Gastrocnemius medialis (tissue), 4 donors: ENCODE measurements around the gene NKD1. TPM values are rescaled to one million over a fixed set of nuclear protein-coding genes. Genes with fewer than 3 reads are reported as not detected.

ENCODE experiments used
- ATAC-seq, 2 donors: fragments of 150-250 bp; one replicate each; pipeline ENCODE4 v1.9.1; 2016
- DNase-seq, 2 donors: peaks; one replicate each; pipeline ENCODE4 v3.0.0-alpha.2; 2019
- H3K27ac ChIP-seq, 4 donors: fragments of 200-600 bp; sonication (generic); 1 replicate in 1 of 4; 2 replicates in 3 of 4; pipeline ENCODE4 v1.5.1; 2016 to 2018; ENCODE audit warnings: mild to moderate bottlenecking in 2 of 4, moderate library complexity in 1 of 4
- H3K27me3 ChIP-seq, 3 donors: fragments of 200-600 bp; sonication (generic) in 2 of 3; 1 replicate in 1 of 3; 2 replicates in 2 of 3; pipeline versions ENCODE4 v1.5.1 to v1.6.0; 2016 to 2019; ENCODE audit warnings: mild to moderate bottlenecking in 1 of 3, moderate library complexity in 1 of 3
- H3K36me3 ChIP-seq, 2 donors: fragments of 200-600 bp; sonication (generic) in 1 of 2; one replicate each; pipeline ENCODE4 v1.5.1; 2017 to 2018
- H3K4me1 ChIP-seq, 2 donors: fragments of 200-600 bp; sonication (generic) in 1 of 2; one replicate each; pipeline ENCODE4 v1.5.1; 2016 to 2017; ENCODE audit warnings: mild to moderate bottlenecking in 2 of 2
- H3K4me3 ChIP-seq, 4 donors: fragments of 200-600 bp; sonication (generic) in 3 of 4; 1 replicate in 1 of 4; 2 replicates in 3 of 4; pipeline ENCODE4 v1.5.1; 2016 to 2019; ENCODE audit warnings: mild to moderate bottlenecking in 2 of 4
- H3K9me3 ChIP-seq, 3 donors: fragments of 200-600 bp; sonication (generic) in 2 of 3; 1 replicate in 1 of 3; 2 replicates in 2 of 3; pipeline ENCODE4 v1.5.1; 2016 to 2019
- POLR2A ChIP-seq, 2 donors: fragments of 450-650 bp; IDR thresholded peaks; one replicate each; pipeline ENCODE4 v1.6.1; 2017; ENCODE audit warnings: antibody characterized with exemption in 2 of 2, mild to moderate bottlenecking in 2 of 2, moderate library complexity in 2 of 2
- in situ Hi-C, 4 donors: fragments of 200-750 bp; cut with MboI; loops; one replicate each; pipeline versions ENCODE4 v1.15.0 to v1.8.0; 2017; ENCODE audit warnings: low sequenced_read_pairs in 4 of 4
- intact Hi-C: fragments of 100-400 bp; cut with DNase I; formaldehyde crosslinking; loops from one replicate; pipeline ENCODE4 v1.15.1; 2023; ENCODE audit warnings: low total_unique reads
- total RNA-seq, 4 donors: library from RNA; depleted of rRNA; stranded (reverse); fragments of >200 nt; gene quantifications; one replicate each; pipeline versions ENCODE4 v1.1.0 to v1.2.3, GENCODE V29; 2016
- TF ChIP-seq, protein P1 (sequence below), 5 experiments: fragments of 450-650 bp in 3 of 5; fragments of 200-600 bp in 2 of 5; sonication (generic) in 2 of 5; IDR thresholded peaks in 4 of 5; conservative IDR thresholded peaks in 1 of 5; 1 replicate in 4 of 5; 2 replicates in 1 of 5; pipeline ENCODE4 v1.5.1; 2016 to 2019; ENCODE audit warnings: antibody characterized with exemption in 5 of 5, mild to moderate bottlenecking in 3 of 5, moderate library complexity in 3 of 5

Gene NKD1
- total RNA-seq, 4 donors from 2014 or later = 0.10 to 0.75 (median 0.19) TPM

DNA sequence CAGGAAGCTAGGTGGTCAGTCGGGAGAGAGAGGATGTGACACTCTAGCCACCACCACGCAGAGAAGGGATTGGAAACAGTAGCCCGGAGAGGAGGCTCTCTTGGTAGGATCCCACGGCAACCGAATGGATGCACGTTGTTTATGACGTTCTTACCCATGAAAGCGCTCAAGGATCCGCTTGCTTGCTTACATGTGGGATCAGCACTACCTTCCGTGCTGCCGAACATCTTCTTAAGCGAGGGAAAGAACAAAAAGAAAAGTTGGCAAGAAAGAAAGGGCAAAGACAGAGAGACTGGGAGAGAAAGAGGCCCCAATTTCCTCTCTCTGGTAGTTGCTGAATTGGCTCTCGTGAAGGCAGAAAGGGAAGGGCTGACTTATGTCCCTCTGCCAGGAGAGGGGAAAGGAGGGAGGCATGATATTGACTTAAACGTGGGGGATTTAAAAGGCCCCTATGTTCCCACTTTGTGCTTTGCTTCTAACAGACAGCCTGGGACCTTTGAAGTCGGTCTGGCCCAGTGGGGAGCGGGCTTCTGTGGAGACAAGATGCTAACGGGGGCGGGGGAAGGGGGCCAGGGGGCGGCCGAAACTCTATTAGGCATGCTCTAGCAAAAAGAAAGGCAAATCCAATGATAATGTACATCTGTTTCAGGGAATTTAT is 97.5 kb downstream of the NKD1 start:
- no peaks in the 10 kb centered on the region for H3K27me3 ChIP-seq
- no peak for DNase-seq
- H3K36me3 ChIP-seq = no peaks in the 10 kb centered on the region
- intact Hi-C loops = no loop called here
- no peaks in the 10 kb centered on the region for H3K9me3 ChIP-seq
- no peaks in the 10 kb centered on the region for H3K4me1 ChIP-seq
- H3K4me3 ChIP-seq = no peak overlapping the region
- no peak overlapping the region for H3K27ac ChIP-seq
- no peak for ATAC-seq
- TF ChIP-seq, protein P1, sequence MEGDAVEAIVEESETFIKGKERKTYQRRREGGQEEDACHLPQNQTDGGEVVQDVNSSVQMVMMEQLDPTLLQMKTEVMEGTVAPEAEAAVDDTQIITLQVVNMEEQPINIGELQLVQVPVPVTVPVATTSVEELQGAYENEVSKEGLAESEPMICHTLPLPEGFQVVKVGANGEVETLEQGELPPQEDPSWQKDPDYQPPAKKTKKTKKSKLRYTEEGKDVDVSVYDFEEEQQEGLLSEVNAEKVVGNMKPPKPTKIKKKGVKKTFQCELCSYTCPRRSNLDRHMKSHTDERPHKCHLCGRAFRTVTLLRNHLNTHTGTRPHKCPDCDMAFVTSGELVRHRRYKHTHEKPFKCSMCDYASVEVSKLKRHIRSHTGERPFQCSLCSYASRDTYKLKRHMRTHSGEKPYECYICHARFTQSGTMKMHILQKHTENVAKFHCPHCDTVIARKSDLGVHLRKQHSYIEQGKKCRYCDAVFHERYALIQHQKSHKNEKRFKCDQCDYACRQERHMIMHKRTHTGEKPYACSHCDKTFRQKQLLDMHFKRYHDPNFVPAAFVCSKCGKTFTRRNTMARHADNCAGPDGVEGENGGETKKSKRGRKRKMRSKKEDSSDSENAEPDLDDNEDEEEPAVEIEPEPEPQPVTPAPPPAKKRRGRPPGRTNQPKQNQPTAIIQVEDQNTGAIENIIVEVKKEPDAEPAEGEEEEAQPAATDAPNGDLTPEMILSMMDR (IDR thresholded peaks at IDR 0.05 in 4 of 5, conservative IDR thresholded peaks at IDR 0.05 in 1 of 5) = no peak
- no peak for TF ChIP-seq POLR2A (IDR thresholded peaks at IDR 0.05)
- in situ Hi-C loops = no loop called here

DNA sequence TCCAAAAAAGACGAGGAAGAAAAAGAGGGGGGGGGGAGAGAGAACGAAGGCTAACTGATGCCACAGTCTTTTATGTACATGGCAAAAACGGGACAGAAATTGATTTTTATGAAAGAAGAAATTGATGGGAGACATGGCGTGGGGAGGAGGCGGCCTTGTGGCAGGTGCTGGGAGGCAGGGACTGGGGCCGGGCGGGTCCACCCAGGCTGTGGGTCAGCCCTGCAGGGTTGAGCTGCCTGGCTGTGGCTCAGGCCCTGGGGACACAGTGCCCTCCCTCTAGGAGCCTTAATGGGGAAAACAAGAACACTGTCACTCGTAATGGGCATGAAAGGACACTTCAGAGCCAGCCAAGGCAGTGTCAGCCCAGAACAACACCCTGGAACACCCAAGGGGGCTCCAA is 98.1 kb downstream of the NKD1 start:
- Histone ChIP-seq H3K4me1 (no peaks in the 10 kb centered on the region), H3K27ac (no peak overlapping the region), H3K9me3 (no peaks in the 10 kb centered on the region), H3K27me3 (no peaks in the 10 kb centered on the region), H3K4me3 (no peak overlapping the region), H3K36me3 (no peaks in the 10 kb centered on the region)
- in situ Hi-C loops = no loop called here
- no peak for DNase-seq
- ATAC-seq = no peak
- TF ChIP-seq, protein P1 (IDR thresholded peaks at IDR 0.05 in 4 of 5, conservative IDR thresholded peaks at IDR 0.05 in 1 of 5) = no peak
- no peak for TF ChIP-seq POLR2A (IDR thresholded peaks at IDR 0.05)
- intact Hi-C loops = no loop called here

DNA sequence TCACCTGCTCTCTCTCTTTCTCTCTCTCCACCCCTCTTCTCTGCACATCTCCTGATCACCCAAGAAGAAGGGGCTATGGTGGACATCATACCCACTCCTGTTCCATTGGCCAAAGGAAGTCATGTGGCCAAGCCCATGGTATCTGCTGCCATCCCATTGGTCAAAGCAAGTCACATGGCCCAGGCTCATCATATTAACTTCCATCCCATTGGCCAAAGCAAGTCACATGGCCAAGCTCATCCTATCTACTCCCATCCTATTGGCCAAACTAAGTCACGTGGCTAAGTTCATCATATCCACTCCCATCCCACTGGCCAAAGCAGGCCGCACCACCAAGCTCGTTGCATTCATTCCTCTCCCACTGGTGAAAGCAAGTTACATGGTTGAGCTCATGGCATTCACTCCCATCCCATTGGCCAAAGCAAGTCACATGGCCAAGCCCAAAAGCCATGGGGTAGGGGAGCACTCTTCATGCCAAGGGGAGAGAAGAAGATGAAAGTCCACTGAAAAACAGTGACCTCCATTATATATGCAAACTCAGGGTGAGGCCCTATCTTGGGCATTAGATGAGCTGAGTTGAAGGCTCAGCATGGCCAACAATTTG is 103.7 kb downstream of the NKD1 start:
- Histone ChIP-seq H3K27me3 (no peaks in the 10 kb centered on the region), H3K9me3 (no peaks in the 10 kb centered on the region), H3K27ac (no peak overlapping the region), H3K36me3 (no peaks in the 10 kb centered on the region), H3K4me1 (no peaks in the 10 kb centered on the region), H3K4me3 (no peak overlapping the region)
- in situ Hi-C loops = loop anchor here in 2 of 4 donors (25.0 kb wide), 1 partner anchor 440 kb away; no protein-coding TSS in a partner anchor
- DNase-seq (no peak), ATAC-seq (no peak)
- intact Hi-C loops = no loop called here
- TF ChIP-seq, protein P1 (IDR thresholded peaks at IDR 0.05 in 4 of 5, conservative IDR thresholded peaks at IDR 0.05 in 1 of 5) = no peak
- no peak for TF ChIP-seq POLR2A (IDR thresholded peaks at IDR 0.05)

DNA sequence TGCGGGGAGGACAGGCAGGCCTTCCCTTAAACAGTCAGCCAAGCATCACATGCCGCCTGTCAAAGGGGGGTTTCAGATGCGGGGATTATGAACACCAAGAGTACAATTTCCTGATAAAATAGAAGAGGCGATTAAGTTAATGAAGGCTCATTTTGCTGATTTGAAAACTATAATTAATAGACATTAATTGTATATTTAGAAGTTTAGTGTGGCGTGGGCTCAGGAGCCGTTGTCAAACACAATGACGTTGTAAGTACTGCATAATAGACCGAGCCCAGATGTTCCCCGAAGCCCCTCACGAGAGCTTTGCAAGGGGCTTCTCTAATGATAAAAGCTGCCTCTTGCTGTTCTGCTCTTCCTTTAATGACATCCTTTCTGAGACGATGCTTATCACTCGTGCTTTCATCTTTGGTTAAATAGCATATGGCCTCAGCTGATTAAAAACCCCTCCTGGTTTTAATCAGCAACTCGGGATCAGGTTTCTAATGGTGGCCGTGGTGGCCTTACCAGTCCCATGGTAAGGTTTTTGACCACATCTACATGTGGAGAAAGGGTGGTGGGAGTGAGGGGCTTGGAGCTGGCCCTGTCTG is 104.7 kb downstream of the NKD1 start:
- Histone ChIP-seq H3K27me3 (no peaks in the 10 kb centered on the region), H3K36me3 (no peaks in the 10 kb centered on the region), H3K4me3 (no peak overlapping the region), H3K4me1 (no peaks in the 10 kb centered on the region), H3K27ac (no peak overlapping the region), H3K9me3 (no peaks in the 10 kb centered on the region)
- in situ Hi-C loops = loop anchor here in 2 of 4 donors (25.0 kb wide), 1 partner anchor 441 kb away; no protein-coding TSS in a partner anchor
- no peak for ATAC-seq
- TF ChIP-seq, protein P1 (IDR thresholded peaks at IDR 0.05 in 4 of 5, conservative IDR thresholded peaks at IDR 0.05 in 1 of 5) = no peak
- TF ChIP-seq POLR2A (IDR thresholded peaks at IDR 0.05) = no peak
- DNase-seq = no peak
- intact Hi-C loops = no loop called here
